ENCODE measurements around the gene ABLIM2.

- TF ChIP-seq SP1 (IDR thresholded peaks at IDR 0.05; ENCODE audit: low read depth, low read length): no peak
- no peak for TF ChIP-seq CTCF (IDR thresholded peaks at IDR 0.05; ENCODE audit: control extremely low read depth in 1 of 3, insufficient read depth in 1 of 3, low read depth in 1 of 3, low read length in 3 of 3)
- TF ChIP-seq CREB1 (IDR thresholded peaks at IDR 0.05): no peak
- no peak for TF ChIP-seq POU5F1 (IDR thresholded peaks at IDR 0.05; ENCODE audit: low read depth, low read length)
- no peak for TF ChIP-seq MAX (IDR thresholded peaks at IDR 0.05)
- TF ChIP-seq POLR2AphosphoS5 (IDR thresholded peaks at IDR 0.05; ENCODE audit: low read depth, low read length): no peak
Observed at GRCh38 chr4:8164194-8164565, 5.6 kb upstream of the ABLIM2 start.

All from H1 (cell line).